SH-SY5Y (cell line): ENCODE data around the gene KLF13.

Source experiments
- GATA2 ChIP-seq: IDR thresholded peaks from 2 replicates; pipeline ENCODE4 v1.6.1; 2011; ENCODE audit warnings: mild to moderate bottlenecking, low read depth, low read length
- GATA3 ChIP-seq: IDR thresholded peaks from 2 replicates; pipeline ENCODE4 v1.6.1; 2011; ENCODE audit warnings: low read depth, mild to moderate bottlenecking, low read length, moderate library complexity

GRCh38 chr15:31305796-31306425 lies 20.7 kb upstream of the KLF13 start:
- peak; percentile 42; the same call in 1 of the 2 replicates for TF ChIP-seq GATA2
- no peak for TF ChIP-seq GATA3
